IMR-90 (cell line): ENCODE results near the gene C1QTNF12. TPM values are rescaled to one million over a fixed set of nuclear protein-coding genes. Genes with fewer than 3 reads are reported as not detected.

Experiments used
- ATAC-seq: fragments of 200-7000 bp; cut with Tn5 transposase; 2 replicates; pipeline ENCODE4 v1.9.1; 2020; ENCODE audit warnings: low read depth, mild to moderate bottlenecking, moderate library complexity
- BruUV-seq: library from RNA; stranded (reverse); fragments of 400-500 nt; replicated peaks from 2 replicates; lab custom pipeline; 2021; lab: Mats Ljungman, UMichigan
- CTCF ChIA-PET: fragments of 300-600 bp; formaldehyde crosslinking; extraction: SDS; loops from one replicate; lab custom pipeline; 2021; ENCODE audit warnings: antibody characterized with exemption; lab: Yijun Ruan, JAX
- POLR2A ChIA-PET: fragments of 300-600 bp; sonication (Branson Sonifier 250); formaldehyde crosslinking; loops from one replicate; lab custom pipeline; 2022; ENCODE audit warnings: antibody characterized with exemption; ENCODE audit not compliant: unreplicated experiment; lab: Charles Lee
- DNase-seq: peaks from one replicate; pipeline ENCODE4 v3.0.0; 2013
- H2AFZ ChIP-seq: replicated peaks from 2 replicates; pipeline ENCODE3; 2013; ENCODE audit warnings: low read length, mild to moderate bottlenecking; ENCODE audit not compliant: poor library complexity
- H2AK5ac ChIP-seq: 2 replicates; pipeline ENCODE4 v1.6.1; 2013; ENCODE audit warnings: low read depth, low read length, inconsistent platforms
- H2AK9ac ChIP-seq: replicated peaks from 2 replicates; pipeline ENCODE3; 2013; ENCODE audit warnings: mild to moderate bottlenecking, low read depth, low read length, moderate library complexity; ENCODE audit not compliant: poor library complexity
- H2BK120ac ChIP-seq: 2 replicates; pipeline ENCODE4 v1.6.1; 2013; ENCODE audit warnings: low read depth, low read length, inconsistent platforms
- H2BK15ac ChIP-seq: 3 replicates; pipeline ENCODE4 v1.6.1; 2013; ENCODE audit warnings: low read depth, low read length, inconsistent platforms
- H2BK20ac ChIP-seq: 2 replicates; pipeline ENCODE4 v1.6.1; 2013; ENCODE audit warnings: low read depth, mild to moderate bottlenecking, inconsistent platforms, low read length, moderate library complexity
- H2BK5ac ChIP-seq: 2 replicates; pipeline ENCODE4 v1.6.1; 2013; ENCODE audit warnings: mild to moderate bottlenecking, low read depth, low read length, inconsistent platforms; ENCODE audit not compliant: poor library complexity, severe bottlenecking
- H3K14ac ChIP-seq: replicated peaks from 2 replicates; pipeline ENCODE4 v1.6.1; 2013; ENCODE audit warnings: low read depth, low read length, inconsistent platforms
- H3K18ac ChIP-seq: 2 replicates; pipeline ENCODE4 v1.6.1; 2013; ENCODE audit warnings: low read depth, low read length, control low read depth
- H3K23ac ChIP-seq: 2 replicates; pipeline ENCODE4 v1.6.1; 2013; ENCODE audit warnings: low read depth, low read length, inconsistent platforms
- H3K27ac ChIP-seq: 2 replicates; pipeline ENCODE4 v1.5.1; 2013; ENCODE audit warnings: mild to moderate bottlenecking, control low read depth, low read length; ENCODE audit not compliant: insufficient read depth
- H3K27me3 ChIP-seq: 2 replicates; pipeline ENCODE4 v1.6.1; 2013; ENCODE audit warnings: low read length; ENCODE audit not compliant: control insufficient read depth, insufficient read depth
- H3K36me3 ChIP-seq: 2 replicates; pipeline ENCODE4 v1.6.1; 2013; ENCODE audit warnings: low read length, mixed read lengths; ENCODE audit not compliant: control insufficient read depth, insufficient read depth
- H3K4ac ChIP-seq: 2 replicates; pipeline ENCODE4 v1.6.1; 2013; ENCODE audit warnings: low read depth, low read length, inconsistent platforms
- H3K4me1 ChIP-seq: 2 replicates; pipeline ENCODE4 v1.6.1; 2013; ENCODE audit warnings: low read length, mixed read lengths; ENCODE audit not compliant: control insufficient read depth, insufficient read depth
- H3K4me2 ChIP-seq: 2 replicates; pipeline ENCODE4 v1.6.1; 2013; ENCODE audit warnings: low read depth, mild to moderate bottlenecking, control low read depth, low read length, moderate library complexity
- H3K4me3 ChIP-seq: 2 replicates; pipeline ENCODE4 v1.5.1; 2013; ENCODE audit warnings: low read depth, mild to moderate bottlenecking, control low read depth, low read length, moderate library complexity; ENCODE audit not compliant: insufficient read depth
- H3K56ac ChIP-seq: 2 replicates; pipeline ENCODE4 v1.6.1; 2013; ENCODE audit warnings: low read length, inconsistent platforms; ENCODE audit not compliant: insufficient read depth; ENCODE audit errors: extremely low read depth
- H3K79me1 ChIP-seq, 2 experiments: 2 replicates each; pipeline ENCODE4 v1.6.1; 2013; ENCODE audit warnings: low read length in 2 of 2, inconsistent platforms in 1 of 2, low read depth in 1 of 2
- H3K9ac ChIP-seq: 2 replicates; pipeline ENCODE4 v1.6.1; 2013; ENCODE audit warnings: low read depth, low read length, control low read depth
- H3K9me1 ChIP-seq: 2 replicates; pipeline ENCODE4 v1.6.1; 2013; ENCODE audit warnings: low read length, inconsistent platforms; ENCODE audit not compliant: insufficient read depth
- H3K9me3 ChIP-seq: 2 replicates; pipeline ENCODE4 v1.6.1; 2013; ENCODE audit warnings: low read length; ENCODE audit not compliant: control insufficient read depth, insufficient read depth
- H4K20me1 ChIP-seq: 2 replicates; pipeline ENCODE4 v1.6.1; 2013; ENCODE audit warnings: low read length, inconsistent platforms; ENCODE audit not compliant: insufficient read depth
- H4K5ac ChIP-seq: 2 replicates; pipeline ENCODE4 v1.6.1; 2013; ENCODE audit warnings: mild to moderate bottlenecking, low read depth, low read length, control low read depth
- H4K8ac ChIP-seq, 2 experiments: 2 replicates each; pipeline ENCODE4 v1.6.1; 2013; ENCODE audit warnings: low read depth in 2 of 2, low read length in 2 of 2, control low read depth in 1 of 2, inconsistent platforms in 1 of 2
- H4K91ac ChIP-seq: 2 replicates; pipeline ENCODE4 v1.6.1; 2013; ENCODE audit warnings: low read depth, low read length, inconsistent platforms; ENCODE audit not compliant: insufficient read depth
- CEBPB ChIP-seq: IDR thresholded peaks from 2 replicates; pipeline ENCODE4 v1.6.1; 2012; ENCODE audit warnings: low read depth, low read length, improper control_type of control experiment
- CHD1 ChIP-seq: IDR thresholded peaks from 2 replicates; pipeline ENCODE4 v1.6.1; 2012; ENCODE audit warnings: low read depth, low read length, improper control_type of control experiment
- FOS ChIP-seq: fragments of 150-350 bp; IDR thresholded peaks from 2 replicates; pipeline ENCODE4 v1.6.1; 2016; ENCODE audit warnings: low read depth, low read length
- MAZ ChIP-seq: IDR thresholded peaks from 2 replicates; pipeline ENCODE4 v1.6.1; 2012; ENCODE audit warnings: low read depth, mild to moderate bottlenecking, low read length, improper control_type of control experiment, moderate library complexity, borderline replicate concordance
- MXI1 ChIP-seq: IDR thresholded peaks from 2 replicates; pipeline ENCODE4 v1.6.1; 2012; ENCODE audit warnings: low read depth, mild to moderate bottlenecking, low read length, moderate library complexity, borderline replicate concordance
- POLR2A ChIP-seq: IDR thresholded peaks from 2 replicates; pipeline ENCODE4 v1.6.1; 2012; ENCODE audit warnings: mild to moderate bottlenecking, low read depth, low read length
- SMC3 ChIP-seq: fragments of 150-350 bp; IDR thresholded peaks from 2 replicates; pipeline ENCODE4 v1.6.1; 2016; ENCODE audit warnings: low read depth, mild to moderate bottlenecking, antibody characterized with exemption, low read length, moderate library complexity
- WGBS, 2 experiments: methylation state at CpG; one replicate each; pipeline versions ENCODE4 v1.1.5 to v1.1.7; 2013; ENCODE audit warnings: missing lambda C conversion rate in 2 of 2; ENCODE audit not compliant: insufficient read length in 1 of 2; ENCODE audit errors: extremely low coverage in 2 of 2; 5-methylcytosine and 5-hydroxymethylcytosine counted together
- dilution Hi-C: fragments of 300-500 bp; cut with HindIII; formaldehyde crosslinking; loops from one replicate; pipeline ENCODE4 v1.14.3; 2018; ENCODE audit warnings: low sequenced_read_pairs; ENCODE audit not compliant: unreplicated experiment
- in situ Hi-C: fragments of 300-500 bp; cut with MboI; formaldehyde crosslinking; loops from 3 replicates; pipeline ENCODE4 v1.14.3; 2019; ENCODE audit warnings: low sequenced_read_pairs, inconsistent platforms, mixed read lengths
- intact Hi-C: fragments of 100-400 bp; cut with micrococcal nuclease; formaldehyde crosslinking; loops from 2 replicates; pipeline ENCODE4 v1.10.0; 2022
- polyA plus RNA-seq, 3 experiments: library from polyadenylated mRNA; depleted of rRNA; stranded (reverse); fragments of >200 nt; gene quantifications; 2 replicates each; pipeline ENCODE4 v1.2.3, GENCODE V29; 2012; ENCODE audit warnings: low replicate concordance in 1 of 3
- total RNA-seq: library from RNA; depleted of rRNA; stranded (reverse); fragments of >200 nt; gene quantifications from 2 replicates; pipeline ENCODE4 v1.2.3, GENCODE V29; 2012
- TF ChIP-seq, protein P1 (sequence below): fragments of 150-350 bp; IDR thresholded peaks from 2 replicates; pipeline ENCODE4 v1.6.1; 2016; ENCODE audit warnings: low read depth, mild to moderate bottlenecking, low read length, moderate library complexity, borderline replicate concordance
- TF ChIP-seq, protein P2 (sequence below): fragments of 150-350 bp; IDR thresholded peaks from 2 replicates; pipeline ENCODE4 v1.6.1; 2017; ENCODE audit warnings: mild to moderate bottlenecking, antibody characterized with exemption, low read length, low read depth
- TF ChIP-seq, protein P3 (sequence below): conservative IDR thresholded peaks from 2 replicates; pipeline ENCODE4 v1.5.1; 2012; ENCODE audit warnings: mild to moderate bottlenecking, low read depth, low read length, improper control_type of control experiment

C1QTNF12 gene
- total and polyA plus RNA-seq, 2 of the 4 experiments (the other 2 are of a cell fraction): 0.36 to 1.1 TPM

DNA sequence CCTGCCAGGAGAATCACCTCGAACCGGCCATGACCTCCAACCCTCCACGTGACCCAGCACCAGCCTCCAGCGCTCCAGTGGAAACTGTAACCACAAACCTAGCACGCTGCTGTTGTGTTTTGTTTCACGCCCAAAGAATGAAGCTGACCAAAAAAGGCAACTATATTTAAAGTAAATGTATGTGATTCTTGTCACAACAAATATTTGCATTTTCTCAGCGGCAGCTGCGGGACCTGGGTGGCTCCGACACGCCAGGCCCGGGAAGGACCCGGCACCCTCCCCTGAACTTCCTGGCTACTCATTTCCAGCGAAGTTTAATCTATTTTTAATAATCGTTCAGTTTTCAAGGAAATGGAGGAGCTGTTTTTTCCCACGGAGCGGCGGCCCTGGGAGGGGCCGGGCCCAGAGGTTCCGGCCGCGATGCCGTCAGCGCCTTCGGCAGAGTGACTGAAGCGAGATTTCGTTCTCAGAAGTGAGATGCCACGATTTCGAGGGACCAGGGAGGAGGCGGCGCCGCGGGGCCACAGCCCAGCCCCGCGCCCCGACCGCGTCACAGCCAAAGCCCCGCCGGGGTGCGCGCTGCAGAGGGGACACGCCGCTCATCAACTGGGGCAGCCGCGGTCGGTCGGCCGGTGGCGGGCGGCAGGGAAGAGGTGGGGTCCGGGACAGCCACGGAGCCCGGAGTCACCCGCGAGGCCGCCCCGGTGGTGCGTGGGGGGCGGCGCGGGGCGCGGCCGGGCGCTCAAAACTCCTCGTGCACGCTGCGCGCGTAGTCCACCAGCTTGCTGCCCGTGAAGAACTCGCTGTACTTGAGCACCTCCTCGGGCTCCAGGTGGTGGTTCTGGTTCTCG lies 29.5 kb downstream of the C1QTNF12 start:
- in situ Hi-C loops (no loop called here), intact Hi-C loops (no loop called here), dilution Hi-C loops (no loop called here)
- TSS peak; percentile 98 for BruUV-seq
- no peak overlapping the region for H3K18ac ChIP-seq
- no peak overlapping the region for H2BK20ac ChIP-seq
- CTCF ChIA-PET: no interaction called here
- no peak overlapping the region for H4K5ac ChIP-seq
- no peak overlapping the region for H4K91ac ChIP-seq
- H3K4me3 ChIP-seq: no peak overlapping the region
- no peaks in the 10 kb centered on the region for H3K27me3 ChIP-seq
- 94% methylated on average over 53 of the region's 74 CpGs; no CpG with 5 or more reads in 1 of the 2 experiments for WGBS, 2 experiments
- H3K9me1 ChIP-seq: no peaks in the 10 kb centered on the region; the same call in 1 of the 2 replicates
- POLR2A ChIA-PET: no interaction called here
- H3K36me3 ChIP-seq: peaks cover 47% of the 10 kb centered on the region
- no peak overlapping the region for H3K9ac ChIP-seq
- DNase-seq (no peak), ATAC-seq (no peak)
- H3K9me3 ChIP-seq: no peaks in the 10 kb centered on the region
- H2AK5ac ChIP-seq: no peak overlapping the region
- no peaks in the 10 kb centered on the region for H3K4me1 ChIP-seq
- H4K20me1 ChIP-seq: peaks cover 13% of the 10 kb centered on the region
- H2BK5ac ChIP-seq: no peak overlapping the region
- H2AK9ac ChIP-seq: peak overlapping the region; percentile 37
- no peak overlapping the region for H3K4me2 ChIP-seq
- no peak overlapping the region for H3K4ac ChIP-seq
- no peak overlapping the region for H3K14ac ChIP-seq
- H3K27ac ChIP-seq: no peak overlapping the region
- no peak overlapping the region for H2BK120ac ChIP-seq
- no peak overlapping the region for H4K8ac ChIP-seq
- H3K79me1 ChIP-seq: peaks cover 4 to 13% of the 10 kb centered on the region in 2 experiments; a peak in 2 of 4 replicates
- TF ChIP-seq, protein P1, sequence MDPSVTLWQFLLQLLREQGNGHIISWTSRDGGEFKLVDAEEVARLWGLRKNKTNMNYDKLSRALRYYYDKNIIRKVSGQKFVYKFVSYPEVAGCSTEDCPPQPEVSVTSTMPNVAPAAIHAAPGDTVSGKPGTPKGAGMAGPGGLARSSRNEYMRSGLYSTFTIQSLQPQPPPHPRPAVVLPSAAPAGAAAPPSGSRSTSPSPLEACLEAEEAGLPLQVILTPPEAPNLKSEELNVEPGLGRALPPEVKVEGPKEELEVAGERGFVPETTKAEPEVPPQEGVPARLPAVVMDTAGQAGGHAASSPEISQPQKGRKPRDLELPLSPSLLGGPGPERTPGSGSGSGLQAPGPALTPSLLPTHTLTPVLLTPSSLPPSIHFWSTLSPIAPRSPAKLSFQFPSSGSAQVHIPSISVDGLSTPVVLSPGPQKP: no peak
- TF ChIP-seq MXI1 (no peak), POLR2A (no peak), CEBPB (no peak), MAZ (no peak), SMC3 (no peak), FOS (no peak), CHD1 (no peak)
- TF ChIP-seq, protein P2, sequence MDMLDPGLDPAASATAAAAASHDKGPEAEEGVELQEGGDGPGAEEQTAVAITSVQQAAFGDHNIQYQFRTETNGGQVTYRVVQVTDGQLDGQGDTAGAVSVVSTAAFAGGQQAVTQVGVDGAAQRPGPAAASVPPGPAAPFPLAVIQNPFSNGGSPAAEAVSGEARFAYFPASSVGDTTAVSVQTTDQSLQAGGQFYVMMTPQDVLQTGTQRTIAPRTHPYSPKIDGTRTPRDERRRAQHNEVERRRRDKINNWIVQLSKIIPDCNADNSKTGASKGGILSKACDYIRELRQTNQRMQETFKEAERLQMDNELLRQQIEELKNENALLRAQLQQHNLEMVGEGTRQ: no peak
- TF ChIP-seq, protein P3, sequence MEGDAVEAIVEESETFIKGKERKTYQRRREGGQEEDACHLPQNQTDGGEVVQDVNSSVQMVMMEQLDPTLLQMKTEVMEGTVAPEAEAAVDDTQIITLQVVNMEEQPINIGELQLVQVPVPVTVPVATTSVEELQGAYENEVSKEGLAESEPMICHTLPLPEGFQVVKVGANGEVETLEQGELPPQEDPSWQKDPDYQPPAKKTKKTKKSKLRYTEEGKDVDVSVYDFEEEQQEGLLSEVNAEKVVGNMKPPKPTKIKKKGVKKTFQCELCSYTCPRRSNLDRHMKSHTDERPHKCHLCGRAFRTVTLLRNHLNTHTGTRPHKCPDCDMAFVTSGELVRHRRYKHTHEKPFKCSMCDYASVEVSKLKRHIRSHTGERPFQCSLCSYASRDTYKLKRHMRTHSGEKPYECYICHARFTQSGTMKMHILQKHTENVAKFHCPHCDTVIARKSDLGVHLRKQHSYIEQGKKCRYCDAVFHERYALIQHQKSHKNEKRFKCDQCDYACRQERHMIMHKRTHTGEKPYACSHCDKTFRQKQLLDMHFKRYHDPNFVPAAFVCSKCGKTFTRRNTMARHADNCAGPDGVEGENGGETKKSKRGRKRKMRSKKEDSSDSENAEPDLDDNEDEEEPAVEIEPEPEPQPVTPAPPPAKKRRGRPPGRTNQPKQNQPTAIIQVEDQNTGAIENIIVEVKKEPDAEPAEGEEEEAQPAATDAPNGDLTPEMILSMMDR: no peak
- no peak overlapping the region for H3K56ac ChIP-seq
- H2AFZ ChIP-seq: no peak overlapping the region
- H3K23ac ChIP-seq: no peak overlapping the region
- H2BK15ac ChIP-seq: no peak overlapping the region
